Panc1 (cell line): ENCODE data around the gene CD44. TPM values are rescaled to one million over a fixed set of nuclear protein-coding genes. Genes with fewer than 3 reads are reported as not detected.

Experiments
- ATAC-seq: fragments of 200-7000 bp; cut with Tn5 transposase; 2 replicates; pipeline ENCODE4 v1.9.1; 2020; ENCODE audit warnings: mild to moderate bottlenecking, moderate library complexity
- BruUV-seq: library from RNA; stranded (reverse); fragments of 400-500 nt; replicated peaks from 2 replicates; lab custom pipeline; 2021; lab: Mats Ljungman, UMichigan
- CTCF ChIA-PET: fragments of 300-600 bp; sonication (Branson Sonifier 250); formaldehyde crosslinking; loops from one replicate; lab custom pipeline; 2022; ENCODE audit warnings: antibody characterized with exemption; lab: Charles Lee
- POLR2A ChIA-PET: fragments of 300-600 bp; sonication (Branson Sonifier 250); formaldehyde crosslinking; loops from one replicate; lab custom pipeline; 2022; ENCODE audit warnings: antibody characterized with exemption; lab: Charles Lee
- DNase-seq: peaks from one replicate; pipeline ENCODE4 v3.0.0-alpha.2; 2010; ENCODE audit warnings: low read depth, low spot score
- H3K27ac ChIP-seq: 2 replicates; pipeline ENCODE4 v1.5.1; 2011; ENCODE audit warnings: mild to moderate bottlenecking, low read length, inconsistent platforms
- H3K27me3 ChIP-seq: fragments of 200-500 bp; sonication (Bioruptor generic); 2 replicates; pipeline ENCODE4 v1.6.0; 2014; ENCODE audit warnings: low read length, inconsistent platforms; ENCODE audit not compliant: control insufficient read depth, insufficient read depth
- H3K36me3 ChIP-seq: fragments of 200-500 bp; sonication (Bioruptor generic); 2 replicates; pipeline ENCODE4 v1.5.1; 2014; ENCODE audit warnings: inconsistent platforms, mild to moderate bottlenecking, low read length, moderate library complexity; ENCODE audit not compliant: control insufficient read depth, insufficient read depth
- H3K4me1 ChIP-seq: 2 replicates; pipeline ENCODE4 v1.5.1; 2011; ENCODE audit warnings: inconsistent platforms, mild to moderate bottlenecking, low read length, moderate library complexity; ENCODE audit not compliant: control insufficient read depth, insufficient read depth
- H3K4me3 ChIP-seq, 2 experiments: 2 replicates each; pipeline ENCODE4 v1.5.1; 2011 to 2012; ENCODE audit warnings: low read depth in 2 of 2, low read length in 2 of 2, mild to moderate bottlenecking in 2 of 2, inconsistent platforms in 1 of 2, moderate library complexity in 1 of 2
- H3K9me3 ChIP-seq: fragments of 200-500 bp; sonication (Bioruptor generic); 2 replicates; pipeline ENCODE4 v1.5.1; 2014; ENCODE audit warnings: low read depth, mild to moderate bottlenecking, inconsistent platforms, low read length, moderate library complexity; ENCODE audit not compliant: control insufficient read depth, insufficient read depth
- POLR2AphosphoS5 ChIP-seq: IDR thresholded peaks from 2 replicates; pipeline ENCODE4 v1.6.1; 2012; ENCODE audit warnings: mild to moderate bottlenecking, low read depth, low read length, moderate library complexity
- SIN3A ChIP-seq: IDR thresholded peaks from 2 replicates; pipeline ENCODE4 v1.6.1; 2012; ENCODE audit warnings: low read depth, mild to moderate bottlenecking, low read length, moderate library complexity, borderline replicate concordance; ENCODE audit not compliant: insufficient read depth
- TCF7L2 ChIP-seq: IDR thresholded peaks from 2 replicates; pipeline ENCODE4 v1.6.1; 2011; ENCODE audit warnings: mild to moderate bottlenecking, low read depth, low read length, inconsistent platforms
- in situ Hi-C: cut with HindIII; loops from 2 replicates; pipeline ENCODE4 v1.10.0; 2016; ENCODE audit warnings: low sequenced_read_pairs, low pct_unique_long_range_greater_than_20kb
- intact Hi-C: fragments of 100-400 bp; cut with micrococcal nuclease; formaldehyde crosslinking; loops from one replicate; pipeline ENCODE4 v1.10.0; 2022; ENCODE audit not compliant: unreplicated experiment
- total RNA-seq: library from RNA; stranded (reverse); gene quantifications from one replicate; pipeline ENCODE4 v1.2.1, GENCODE V29; 2021; ENCODE audit not compliant: unreplicated experiment
- TF ChIP-seq, protein P1 (sequence below): fragments of 450-650 bp; IDR thresholded peaks from 2 replicates; pipeline ENCODE4 v1.5.1; 2017; ENCODE audit warnings: mild to moderate bottlenecking
- TF ChIP-seq, protein P2 (sequence below), 2 experiments: IDR thresholded peaks; 2 replicates each; pipeline ENCODE4 v1.6.1; 2011 to 2012; ENCODE audit warnings: low read depth in 2 of 2, control low read depth in 1 of 2, low read length in 1 of 2, mild to moderate bottlenecking in 1 of 2, moderate library complexity in 1 of 2; ENCODE audit not compliant: insufficient read depth in 1 of 2

The CD44 gene
- total RNA-seq, 1 experiment from 2014 or later: 1,819 TPM

DNA sequence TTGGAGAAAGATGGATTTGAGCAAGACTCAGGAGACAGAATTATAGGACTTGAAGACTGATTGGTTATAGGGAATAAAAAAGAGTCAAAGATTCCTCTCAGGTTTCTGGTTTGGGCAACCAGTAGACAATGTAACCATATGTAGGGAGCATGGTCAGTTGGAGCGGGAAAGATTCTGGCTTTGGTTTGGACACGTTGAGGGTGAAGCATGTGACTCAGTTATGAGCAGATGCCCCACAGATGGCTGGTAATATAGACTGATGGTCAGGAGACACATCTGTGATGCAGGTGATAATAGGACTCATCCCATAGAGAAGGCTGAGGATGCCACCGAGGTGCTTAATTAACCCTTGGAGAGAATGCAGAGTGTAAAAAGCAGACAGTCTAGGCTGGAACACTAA lies 132.1 kb downstream of the CD44 start:
- ATAC-seq: no peak
- intact Hi-C loops: no loop called here
- ChIA-PET POLR2A (no interaction called here), CTCF (no interaction called here)
- Histone ChIP-seq H3K4me3 (no peak overlapping the region), H3K27ac (no peak overlapping the region), H3K9me3 (no peaks in the 10 kb centered on the region), H3K4me1 (peaks cover 11% of the 10 kb centered on the region), H3K36me3 (no peaks in the 10 kb centered on the region), H3K27me3 (no peaks in the 10 kb centered on the region)
- BruUV-seq: no TSS peak
- DNase-seq: no peak
- TF ChIP-seq, protein P1, sequence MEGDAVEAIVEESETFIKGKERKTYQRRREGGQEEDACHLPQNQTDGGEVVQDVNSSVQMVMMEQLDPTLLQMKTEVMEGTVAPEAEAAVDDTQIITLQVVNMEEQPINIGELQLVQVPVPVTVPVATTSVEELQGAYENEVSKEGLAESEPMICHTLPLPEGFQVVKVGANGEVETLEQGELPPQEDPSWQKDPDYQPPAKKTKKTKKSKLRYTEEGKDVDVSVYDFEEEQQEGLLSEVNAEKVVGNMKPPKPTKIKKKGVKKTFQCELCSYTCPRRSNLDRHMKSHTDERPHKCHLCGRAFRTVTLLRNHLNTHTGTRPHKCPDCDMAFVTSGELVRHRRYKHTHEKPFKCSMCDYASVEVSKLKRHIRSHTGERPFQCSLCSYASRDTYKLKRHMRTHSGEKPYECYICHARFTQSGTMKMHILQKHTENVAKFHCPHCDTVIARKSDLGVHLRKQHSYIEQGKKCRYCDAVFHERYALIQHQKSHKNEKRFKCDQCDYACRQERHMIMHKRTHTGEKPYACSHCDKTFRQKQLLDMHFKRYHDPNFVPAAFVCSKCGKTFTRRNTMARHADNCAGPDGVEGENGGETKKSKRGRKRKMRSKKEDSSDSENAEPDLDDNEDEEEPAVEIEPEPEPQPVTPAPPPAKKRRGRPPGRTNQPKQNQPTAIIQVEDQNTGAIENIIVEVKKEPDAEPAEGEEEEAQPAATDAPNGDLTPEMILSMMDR: no peak
- TF ChIP-seq SIN3A (no peak), TCF7L2 (no peak), POLR2AphosphoS5 (no peak)
- in situ Hi-C loops: no loop called here

DNA sequence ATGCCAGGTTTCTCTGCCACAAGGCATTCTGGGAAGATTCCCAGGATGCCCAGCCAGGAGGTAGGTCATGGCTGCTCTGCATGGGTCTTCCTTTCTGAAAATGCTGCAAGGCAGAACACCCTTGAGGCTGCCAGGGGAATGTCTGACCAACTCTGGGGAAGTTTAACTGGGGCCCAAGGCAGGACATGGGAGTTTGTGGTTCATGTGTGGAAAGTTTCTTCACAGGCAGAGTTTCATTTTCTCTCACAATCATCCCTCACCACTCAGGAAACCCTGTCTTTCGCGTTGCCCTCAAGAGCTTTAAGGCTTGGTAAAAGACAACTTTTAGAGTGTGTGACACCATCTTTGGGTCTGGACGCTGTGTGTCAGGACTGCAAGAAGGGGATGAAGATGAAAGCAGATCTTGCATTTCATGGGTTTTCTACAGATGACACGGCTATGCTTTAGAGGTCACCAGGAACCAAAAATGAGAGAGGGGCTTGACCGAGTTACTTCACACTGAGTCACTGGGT lies 133.5 kb downstream of the CD44 start:
- no peak overlapping the region; the same call in 1 of the 2 replicates for H3K27ac ChIP-seq
- H3K9me3 ChIP-seq: no peaks in the 10 kb centered on the region
- no peak for ATAC-seq
- no peak overlapping the region for H3K4me3 ChIP-seq
- no peaks in the 10 kb centered on the region for H3K36me3 ChIP-seq
- in situ Hi-C loops: no loop called here
- TF ChIP-seq SIN3A: no peak
- TF ChIP-seq POLR2AphosphoS5: no peak
- TF ChIP-seq, protein P1: no peak
- TF ChIP-seq, protein P2, sequence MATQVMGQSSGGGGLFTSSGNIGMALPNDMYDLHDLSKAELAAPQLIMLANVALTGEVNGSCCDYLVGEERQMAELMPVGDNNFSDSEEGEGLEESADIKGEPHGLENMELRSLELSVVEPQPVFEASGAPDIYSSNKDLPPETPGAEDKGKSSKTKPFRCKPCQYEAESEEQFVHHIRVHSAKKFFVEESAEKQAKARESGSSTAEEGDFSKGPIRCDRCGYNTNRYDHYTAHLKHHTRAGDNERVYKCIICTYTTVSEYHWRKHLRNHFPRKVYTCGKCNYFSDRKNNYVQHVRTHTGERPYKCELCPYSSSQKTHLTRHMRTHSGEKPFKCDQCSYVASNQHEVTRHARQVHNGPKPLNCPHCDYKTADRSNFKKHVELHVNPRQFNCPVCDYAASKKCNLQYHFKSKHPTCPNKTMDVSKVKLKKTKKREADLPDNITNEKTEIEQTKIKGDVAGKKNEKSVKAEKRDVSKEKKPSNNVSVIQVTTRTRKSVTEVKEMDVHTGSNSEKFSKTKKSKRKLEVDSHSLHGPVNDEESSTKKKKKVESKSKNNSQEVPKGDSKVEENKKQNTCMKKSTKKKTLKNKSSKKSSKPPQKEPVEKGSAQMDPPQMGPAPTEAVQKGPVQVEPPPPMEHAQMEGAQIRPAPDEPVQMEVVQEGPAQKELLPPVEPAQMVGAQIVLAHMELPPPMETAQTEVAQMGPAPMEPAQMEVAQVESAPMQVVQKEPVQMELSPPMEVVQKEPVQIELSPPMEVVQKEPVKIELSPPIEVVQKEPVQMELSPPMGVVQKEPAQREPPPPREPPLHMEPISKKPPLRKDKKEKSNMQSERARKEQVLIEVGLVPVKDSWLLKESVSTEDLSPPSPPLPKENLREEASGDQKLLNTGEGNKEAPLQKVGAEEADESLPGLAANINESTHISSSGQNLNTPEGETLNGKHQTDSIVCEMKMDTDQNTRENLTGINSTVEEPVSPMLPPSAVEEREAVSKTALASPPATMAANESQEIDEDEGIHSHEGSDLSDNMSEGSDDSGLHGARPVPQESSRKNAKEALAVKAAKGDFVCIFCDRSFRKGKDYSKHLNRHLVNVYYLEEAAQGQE (IDR thresholded peaks at IDR 0.05; ENCODE audit: insufficient read depth in 1 of 2, low read depth in 2 of 2, low read length in 1 of 2): no peak
- TF ChIP-seq TCF7L2: no peak
- CTCF ChIA-PET: no interaction called here
- no TSS peak for BruUV-seq
- intact Hi-C loops: no loop called here
- peaks cover 12% of the 10 kb centered on the region for H3K4me1 ChIP-seq
- H3K27me3 ChIP-seq: no peaks in the 10 kb centered on the region
- DNase-seq: no peak
- POLR2A ChIA-PET: no interaction called here
